ENCODE data around the gene GADD45G.

The GADD45G gene

DNA sequence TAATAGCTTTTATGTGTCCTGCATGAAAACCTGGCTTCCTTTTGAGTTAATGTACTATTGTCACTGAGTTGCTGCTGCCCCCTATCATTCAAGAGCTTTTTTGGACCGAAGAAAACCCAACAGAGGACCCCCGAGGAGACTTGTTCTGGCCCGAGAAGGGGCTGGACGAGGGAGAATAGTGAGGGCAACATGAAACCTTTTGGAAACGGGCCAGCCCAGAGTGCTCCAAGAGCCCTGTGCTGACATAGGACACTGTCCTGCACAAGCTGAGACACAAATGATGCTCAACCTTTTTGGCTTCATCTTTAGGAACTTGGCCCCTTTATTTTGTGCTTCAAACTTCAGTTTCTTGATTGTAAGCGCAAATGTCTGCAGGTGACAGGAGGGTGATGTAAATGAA, 4.0 kb upstream of the GADD45G start:
- TF ChIP-seq Cebpa-rat (IDR thresholded peaks at IDR 0.05) = no peak
- Histone ChIP-seq H3K4me1 (peaks cover 28% of the 10 kb centered on the region), H3K4me2 (no peak overlapping the region), H3K36me3 (no peaks in the 10 kb centered on the region), H3K9me3 (no peaks in the 10 kb centered on the region), H4K20me1 (peaks cover 10% of the 10 kb centered on the region), H3K27ac (no peak overlapping the region), H3K4me3 (no peak overlapping the region), H3K27me3 (peaks cover 29% of the 10 kb centered on the region), H3K9ac (no peak overlapping the region)

DNA sequence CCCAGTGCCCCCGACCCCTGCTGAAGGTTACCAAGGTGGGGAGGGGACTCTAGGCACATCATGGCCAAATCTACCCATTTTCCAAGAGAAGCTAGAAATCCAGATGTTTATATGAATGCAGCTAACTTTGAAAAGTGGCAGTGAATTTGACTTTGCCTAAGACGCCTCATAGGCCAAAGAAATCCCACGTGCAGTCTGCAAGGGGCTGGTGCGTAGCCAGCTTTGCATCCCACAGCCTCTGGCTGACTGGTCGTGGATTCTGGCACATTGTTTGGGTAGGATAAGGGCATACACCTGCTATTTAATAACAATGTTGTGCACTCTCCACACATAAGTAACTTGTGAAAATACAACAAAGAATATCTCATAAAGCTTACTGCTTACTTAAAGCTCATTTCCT, 3.5 kb upstream of the GADD45G start:
- TF ChIP-seq Cebpa-rat (IDR thresholded peaks at IDR 0.05) = no peak
- Histone ChIP-seq H4K20me1 (peaks cover 14% of the 10 kb centered on the region), H3K36me3 (no peaks in the 10 kb centered on the region), H3K27ac (no peak overlapping the region), H3K27me3 (peaks cover 34% of the 10 kb centered on the region), H3K4me1 (peaks cover 32% of the 10 kb centered on the region), H3K4me2 (no peak overlapping the region), H3K4me3 (no peak overlapping the region), H3K9me3 (no peaks in the 10 kb centered on the region), H3K9ac (no peak overlapping the region)

DNA sequence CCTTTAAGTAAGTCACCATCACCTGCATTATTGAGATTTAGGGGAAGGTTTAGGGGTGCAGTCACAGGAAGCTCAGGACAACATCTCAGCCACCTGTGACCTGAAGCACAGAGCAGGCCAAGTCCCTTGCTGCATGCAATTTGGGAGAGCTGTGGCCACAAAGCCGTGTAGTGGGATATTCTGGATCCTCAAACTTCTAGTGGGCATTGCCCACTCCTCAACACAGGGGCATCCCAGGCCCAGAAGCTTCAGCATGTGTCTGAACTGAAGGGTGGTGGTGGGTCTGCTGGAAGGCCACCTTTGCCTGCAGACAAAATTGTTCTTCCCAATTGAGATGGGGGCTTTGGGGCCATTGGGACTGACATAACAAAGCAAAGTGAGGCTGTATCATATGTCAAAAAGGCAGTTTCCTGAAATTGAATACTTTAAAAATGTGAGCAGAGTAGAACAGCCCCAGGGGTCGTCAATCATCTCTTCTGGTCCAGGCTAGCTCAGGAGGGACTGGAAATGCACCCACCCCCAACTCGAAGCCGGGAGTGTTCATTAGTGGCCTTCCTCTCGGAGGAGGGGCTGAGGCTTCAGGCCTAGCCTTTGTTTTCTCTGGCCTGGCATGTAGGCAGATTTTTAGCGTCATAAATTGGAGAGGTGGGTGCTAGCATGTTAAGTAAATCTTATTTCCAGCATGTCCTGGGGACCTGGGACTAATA, 2.8 kb upstream of the GADD45G start:
- no peaks in the 10 kb centered on the region for H3K9me3 ChIP-seq
- H3K4me3 ChIP-seq = no peak overlapping the region
- peaks cover 39% of the 10 kb centered on the region for H3K4me1 ChIP-seq
- H3K9ac ChIP-seq = no peak overlapping the region
- peaks cover 16% of the 10 kb centered on the region for H4K20me1 ChIP-seq
- H3K27me3 ChIP-seq = peaks cover 36% of the 10 kb centered on the region
- H3K27ac ChIP-seq = no peak overlapping the region
- no peak overlapping the region for H3K4me2 ChIP-seq
- H3K36me3 ChIP-seq = no peaks in the 10 kb centered on the region
- no peak for TF ChIP-seq Cebpa-rat (IDR thresholded peaks at IDR 0.05)

DNA sequence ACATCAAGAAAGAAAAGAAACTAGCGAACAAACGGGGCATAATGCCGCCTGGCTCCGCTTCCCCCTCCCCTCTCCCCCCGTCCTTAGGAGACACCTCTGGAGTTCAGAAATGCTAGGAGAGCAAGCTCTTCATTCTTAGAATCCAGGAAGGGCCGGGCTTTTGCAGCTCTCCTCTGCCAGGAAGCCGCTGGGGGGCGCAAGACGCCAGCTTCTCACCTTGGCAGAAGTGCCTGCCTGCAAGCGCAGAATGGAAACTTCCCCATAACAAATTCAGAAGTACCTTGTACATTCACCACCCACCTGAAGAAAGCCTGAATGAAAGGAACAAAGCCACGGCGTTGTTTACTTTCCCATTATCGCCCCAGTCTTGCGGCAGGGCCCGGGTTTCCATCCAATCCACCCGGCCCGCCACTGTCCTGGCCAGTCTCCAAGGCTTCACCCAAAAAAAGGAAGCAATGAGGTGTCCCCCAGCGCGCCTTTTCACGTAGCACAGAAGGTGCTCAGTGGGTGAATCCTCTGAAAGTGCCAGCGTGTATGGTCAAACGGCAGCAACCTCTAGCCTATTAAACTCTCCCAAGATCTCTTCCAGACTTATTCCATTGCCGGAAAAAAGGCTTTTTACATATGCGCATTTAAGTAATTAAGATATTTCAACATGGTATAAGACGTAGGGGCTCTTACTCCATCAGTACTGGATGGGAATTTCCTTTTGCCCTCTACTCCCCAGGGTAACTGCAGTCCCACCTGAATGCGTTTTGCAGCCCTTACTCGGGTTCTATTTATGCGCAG, 1.6 kb upstream of the GADD45G start:
- peaks cover 16% of the 10 kb centered on the region for H4K20me1 ChIP-seq
- H3K27ac ChIP-seq = no peak overlapping the region
- H3K27me3 ChIP-seq = peaks cover 36% of the 10 kb centered on the region
- no peaks in the 10 kb centered on the region for H3K36me3 ChIP-seq
- no peak overlapping the region for H3K9ac ChIP-seq
- H3K4me3 ChIP-seq = peak overlapping the region; percentile 76
- peak overlapping the region; percentile 98 for H3K4me2 ChIP-seq
- no peaks in the 10 kb centered on the region for H3K9me3 ChIP-seq
- H3K4me1 ChIP-seq = peaks cover 50% of the 10 kb centered on the region
- TF ChIP-seq Cebpa-rat (IDR thresholded peaks at IDR 0.05) = no peak

DNA sequence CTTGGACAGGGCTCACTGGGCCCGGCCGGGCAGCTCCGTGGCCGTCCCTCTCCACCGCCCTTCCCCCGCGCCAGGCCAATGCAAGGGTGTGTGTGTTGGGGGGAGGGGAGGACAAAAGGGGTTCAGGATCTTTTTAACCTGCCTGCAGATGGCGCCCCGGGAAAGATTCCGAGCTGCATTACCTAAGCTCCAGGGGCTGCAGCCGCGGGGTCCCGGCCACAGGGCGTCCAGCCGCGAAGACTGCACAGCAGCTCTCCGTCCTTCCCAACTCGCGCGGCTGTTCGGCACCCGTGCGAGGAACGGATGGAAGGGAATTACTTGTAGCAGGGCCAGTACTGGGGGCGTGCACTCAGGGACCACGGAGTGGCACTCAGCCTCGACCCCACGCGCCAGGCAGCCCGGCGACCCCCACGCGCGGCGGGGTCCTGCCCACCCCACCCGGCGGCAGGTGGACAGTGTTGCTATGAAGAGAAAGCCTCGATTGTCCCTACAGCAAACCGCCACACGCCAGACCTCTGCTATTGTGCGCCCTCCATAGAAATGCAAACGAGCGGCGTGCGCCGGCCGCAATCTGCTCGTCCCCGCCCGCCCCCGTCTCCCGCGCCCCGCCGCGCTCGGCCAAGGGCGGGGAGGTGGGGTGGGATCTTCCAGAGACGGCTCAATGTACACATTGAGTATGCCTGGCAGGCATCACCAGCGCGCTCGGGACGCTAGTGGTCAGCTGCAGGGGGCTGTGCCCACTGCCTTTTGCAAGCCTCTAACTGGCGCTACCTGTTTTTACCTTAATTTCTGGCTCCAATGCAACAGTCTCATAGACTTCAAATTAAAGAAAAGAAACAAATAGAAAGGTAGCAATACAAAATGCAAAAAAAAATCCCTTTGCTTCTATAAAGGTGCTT, 796 bp upstream of the GADD45G start:
- H4K20me1 ChIP-seq = peaks cover 16% of the 10 kb centered on the region
- no peak for TF ChIP-seq Cebpa-rat (IDR thresholded peaks at IDR 0.05)
- peak overlapping the region; percentile 98 for H3K4me2 ChIP-seq
- H3K36me3 ChIP-seq = no peaks in the 10 kb centered on the region
- peaks cover 50% of the 10 kb centered on the region for H3K4me1 ChIP-seq
- H3K27ac ChIP-seq = no peak overlapping the region
- H3K9me3 ChIP-seq = no peaks in the 10 kb centered on the region
- H3K9ac ChIP-seq = no peak overlapping the region
- H3K27me3 ChIP-seq = peaks cover 36% of the 10 kb centered on the region
- peak overlapping the region; percentile 76 for H3K4me3 ChIP-seq

DNA sequence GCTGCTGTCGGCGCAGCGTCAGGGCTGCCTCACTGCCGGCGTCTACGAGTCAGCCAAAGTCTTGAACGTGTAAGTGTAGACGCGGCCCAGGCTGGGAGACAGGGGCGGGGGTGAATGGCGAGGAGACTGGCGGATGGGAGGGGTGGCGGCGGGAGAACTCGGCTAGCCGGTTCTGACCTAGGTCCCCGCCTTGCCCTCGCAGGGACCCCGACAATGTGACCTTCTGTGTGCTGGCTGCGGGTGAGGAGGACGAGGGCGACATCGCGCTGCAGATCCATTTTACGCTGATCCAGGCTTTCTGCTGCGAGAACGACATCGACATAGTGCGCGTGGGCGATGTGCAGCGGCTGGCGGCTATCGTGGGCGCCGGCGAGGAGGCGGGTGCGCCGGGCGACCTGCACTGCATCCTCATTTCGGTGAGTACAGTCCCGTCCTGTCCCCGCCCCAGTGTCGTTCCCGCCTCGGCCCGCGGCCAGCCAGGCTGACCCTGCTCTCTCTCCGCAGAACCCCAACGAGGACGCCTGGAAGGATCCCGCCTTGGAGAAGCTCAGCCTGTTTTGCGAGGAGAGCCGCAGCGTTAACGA, 745 bp downstream of the GADD45G start:
- peaks cover 50% of the 10 kb centered on the region for H3K4me1 ChIP-seq
- H3K36me3 ChIP-seq = no peaks in the 10 kb centered on the region
- peak overlapping the region; percentile 76 for H3K4me3 ChIP-seq
- TF ChIP-seq Cebpa-rat (IDR thresholded peaks at IDR 0.05) = no peak
- peak overlapping the region; percentile 98 for H3K4me2 ChIP-seq
- no peaks in the 10 kb centered on the region for H3K9me3 ChIP-seq
- H3K9ac ChIP-seq = peak overlapping the region; percentile 72
- H3K27me3 ChIP-seq = peaks cover 36% of the 10 kb centered on the region
- peaks cover 16% of the 10 kb centered on the region for H4K20me1 ChIP-seq
- H3K27ac ChIP-seq = peak overlapping the region; percentile 31; the same call in 1 of the 2 replicates

DNA sequence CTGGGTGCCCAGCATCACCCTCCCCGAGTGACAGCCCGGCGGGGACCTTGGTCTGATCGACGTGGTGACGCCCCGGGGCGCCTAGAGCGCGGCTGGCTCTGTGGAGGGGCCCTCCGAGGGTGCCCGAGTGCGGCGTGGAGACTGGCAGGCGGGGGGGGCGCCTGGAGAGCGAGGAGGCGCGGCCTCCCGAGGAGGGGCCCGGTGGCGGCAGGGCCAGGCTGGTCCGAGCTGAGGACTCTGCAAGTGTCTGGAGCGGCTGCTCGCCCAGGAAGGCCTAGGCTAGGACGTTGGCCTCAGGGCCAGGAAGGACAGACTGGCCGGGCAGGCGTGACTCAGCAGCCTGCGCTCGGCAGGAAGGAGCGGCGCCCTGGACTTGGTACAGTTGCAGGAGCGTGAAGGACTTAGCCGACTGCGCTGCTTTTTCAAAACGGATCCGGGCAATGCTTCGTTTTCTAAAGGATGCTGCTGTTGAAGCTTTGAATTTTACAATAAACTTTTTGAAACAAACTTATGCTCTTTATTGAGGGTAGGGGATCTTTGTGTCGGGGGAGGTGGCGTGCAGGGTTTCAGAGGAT, 1.3 kb downstream of the GADD45G start:
- no peak for TF ChIP-seq Cebpa-rat (IDR thresholded peaks at IDR 0.05)
- Histone ChIP-seq H3K9me3 (no peaks in the 10 kb centered on the region), H3K27ac (peak overlapping the region; percentile 1), H3K9ac (peak overlapping the region; percentile 72), H3K27me3 (peaks cover 36% of the 10 kb centered on the region), H3K36me3 (no peaks in the 10 kb centered on the region), H3K4me3 (peak overlapping the region; percentile 76), H3K4me2 (peak overlapping the region; percentile 98), H3K4me1 (peaks cover 50% of the 10 kb centered on the region), H4K20me1 (peaks cover 16% of the 10 kb centered on the region)

DNA sequence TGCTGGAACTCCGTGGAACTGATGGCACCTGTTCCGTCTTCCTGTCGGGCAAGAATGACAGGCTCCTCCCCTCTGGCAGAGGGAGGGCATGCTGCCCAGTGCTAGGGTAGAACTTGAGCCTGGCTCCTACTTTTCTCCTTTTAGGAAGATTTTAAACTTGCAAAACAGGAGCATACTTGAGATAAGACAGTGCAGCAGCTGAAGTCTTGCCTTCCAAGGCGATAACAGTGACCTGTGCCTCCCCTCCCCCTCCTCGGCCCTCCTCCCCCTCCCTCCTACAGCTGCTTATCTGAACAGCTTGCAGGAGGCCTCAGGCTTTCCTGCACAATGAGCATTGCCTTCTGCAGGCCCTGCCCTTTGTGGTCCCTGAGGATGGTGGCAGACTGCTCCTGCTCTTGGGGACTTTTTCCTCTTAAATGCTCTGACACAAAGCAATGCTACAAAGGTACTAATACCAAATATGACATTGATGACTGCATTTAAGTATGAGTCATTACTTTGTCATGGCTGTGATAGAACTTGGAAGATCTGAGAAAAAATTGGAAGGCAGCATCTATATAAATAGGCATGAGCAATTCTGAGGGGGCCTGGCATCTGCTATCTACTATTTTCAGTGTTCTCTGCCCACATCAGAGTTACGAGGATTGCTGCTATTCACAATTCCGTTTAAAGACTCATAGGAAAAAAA, 2.0 kb downstream of the GADD45G start:
- H3K4me3 ChIP-seq = peak overlapping the region; percentile 76

More for the DNA sequence above, 2.0 kb downstream of the GADD45G start:
- Histone ChIP-seq H3K4me2 (peak overlapping the region; percentile 98), H3K9me3 (peaks cover under 1% of the 10 kb centered on the region; the same call in 1 of the 2 replicates), H3K4me1 (peaks cover 50% of the 10 kb centered on the region), H4K20me1 (peaks cover 16% of the 10 kb centered on the region), H3K27me3 (peaks cover 36% of the 10 kb centered on the region), H3K9ac (no peak overlapping the region), H3K27ac (no peak overlapping the region), H3K36me3 (no peaks in the 10 kb centered on the region)
- no peak for TF ChIP-seq Cebpa-rat (IDR thresholded peaks at IDR 0.05)

Measured in BLaER1 (cell line).